ENCODE results near the gene DOK5.

The DOK5 gene

GRCh38 chr20:54645445-54646155 lies 170.2 kb downstream of the DOK5 start:
- DNase-seq (ENCODE audit: low spot score): no peak

GRCh38 chr20:54646156-54646517 lies 170.7 kb downstream of the DOK5 start:
- no peak for DNase-seq (ENCODE audit: low spot score)

GRCh38 chr20:54648421-54649142 lies 173.2 kb downstream of the DOK5 start:
- DNase-seq (ENCODE audit: low spot score): no peak

GRCh38 chr20:54649511-54649962 lies 174.1 kb downstream of the DOK5 start:
- DNase-seq (ENCODE audit: low spot score): peak; percentile 81

- DNase-seq (ENCODE audit: low spot score): no peak
These were observed 174.8 kb downstream of the DOK5 start for GRCh38 chr20:54650052-54650719.

- DNase-seq (ENCODE audit: low spot score): no peak
These were observed 175.9 kb downstream of the DOK5 start for GRCh38 chr20:54651252-54651651.

GRCh38 chr20:54654450-54654849 lies 179.1 kb downstream of the DOK5 start:
- DNase-seq (ENCODE audit: low spot score): no peak

GRCh38 chr20:54657268-54657826 lies 182.0 kb downstream of the DOK5 start:
- no peak for DNase-seq (ENCODE audit: low spot score)

- DNase-seq (ENCODE audit: low spot score): no peak
These were observed 183.1 kb downstream of the DOK5 start for GRCh38 chr20:54658525-54658924.

GRCh38 chr20:54661265-54661664 lies 185.9 kb downstream of the DOK5 start:
- DNase-seq (ENCODE audit: low spot score): no peak

GRCh38 chr20:54661880-54662465 lies 186.6 kb downstream of the DOK5 start:
- DNase-seq (ENCODE audit: low spot score): no peak

- DNase-seq (ENCODE audit: low spot score): no peak
These were observed 190.4 kb downstream of the DOK5 start for GRCh38 chr20:54665812-54666211.

GRCh38 chr20:54668271-54669039 lies 193.1 kb downstream of the DOK5 start:
- DNase-seq (ENCODE audit: low spot score): peak; percentile 45

GRCh38 chr20:54669040-54669363 lies 193.6 kb downstream of the DOK5 start:
- no peak for DNase-seq (ENCODE audit: low spot score)

- no peak for DNase-seq (ENCODE audit: low spot score)
These were observed 202.9 kb downstream of the DOK5 start for GRCh38 chr20:54678253-54678652.

GRCh38 chr20:54680439-54680838 lies 205.0 kb downstream of the DOK5 start:
- no peak for DNase-seq (ENCODE audit: low spot score)

GRCh38 chr20:54680872-54681619 lies 205.7 kb downstream of the DOK5 start:
- peak; percentile 74 for DNase-seq (ENCODE audit: low spot score)

GRCh38 chr20:54681869-54682268 lies 206.5 kb downstream of the DOK5 start:
- no peak for DNase-seq (ENCODE audit: low spot score)

GRCh38 chr20:54688476-54688875 lies 213.1 kb downstream of the DOK5 start:
- DNase-seq (ENCODE audit: low spot score): no peak

- no peak for DNase-seq (ENCODE audit: low spot score)
These were observed 214.9 kb downstream of the DOK5 start for GRCh38 chr20:54690323-54690722.

- no peak for DNase-seq (ENCODE audit: low spot score)
These were observed 215.9 kb downstream of the DOK5 start for GRCh38 chr20:54691327-54691726.
